ENCODE results near the gene MISP3.

MISP3 gene

GRCh38 chr19:14105680-14106079 is 33.1 kb downstream of the MISP3 start:
- no peak overlapping the region for H3K4me3 ChIP-seq (replicated peaks; ENCODE audit: low read depth, low read length)
- TF ChIP-seq CTCF (IDR thresholded peaks at IDR 0.05; ENCODE audit: low read depth, low read length, missing control alignments): no peak
- DNase-seq (ENCODE audit: extremely low read depth, low read depth): no peak

- no peak overlapping the region for H3K4me3 ChIP-seq (replicated peaks; ENCODE audit: low read depth, low read length)
- no peak for DNase-seq (ENCODE audit: extremely low read depth, low read depth)
- TF ChIP-seq CTCF (IDR thresholded peaks at IDR 0.05; ENCODE audit: low read depth, low read length, missing control alignments): no peak
Measured at GRCh38 chr19:14106840-14107239, 34.3 kb downstream of the MISP3 start.

GRCh38 chr19:14107581-14108461 is 35.2 kb downstream of the MISP3 start:
- DNase-seq (ENCODE audit: extremely low read depth, low read depth): no peak
- TF ChIP-seq CTCF (IDR thresholded peaks at IDR 0.05; ENCODE audit: low read depth, low read length, missing control alignments): no peak
- no peak overlapping the region for H3K4me3 ChIP-seq (replicated peaks; ENCODE audit: low read depth, low read length)

- H3K4me3 ChIP-seq (replicated peaks; ENCODE audit: low read depth, low read length): no peak overlapping the region
- DNase-seq (ENCODE audit: extremely low read depth, low read depth): no peak
- no peak for TF ChIP-seq CTCF (IDR thresholded peaks at IDR 0.05; ENCODE audit: low read depth, low read length, missing control alignments)
Measured at GRCh38 chr19:14110650-14111049, 38.1 kb downstream of the MISP3 start.

- no peak overlapping the region for H3K4me3 ChIP-seq (replicated peaks; ENCODE audit: low read depth, low read length)
- TF ChIP-seq CTCF (IDR thresholded peaks at IDR 0.05; ENCODE audit: low read depth, low read length, missing control alignments): no peak
- no peak for DNase-seq (ENCODE audit: extremely low read depth, low read depth)
Measured at GRCh38 chr19:14111486-14111885, 38.9 kb downstream of the MISP3 start.

GRCh38 chr19:14112051-14112808 is 39.6 kb downstream of the MISP3 start:
- H3K4me3 ChIP-seq (replicated peaks; ENCODE audit: low read depth, low read length): no peak overlapping the region
- TF ChIP-seq CTCF (IDR thresholded peaks at IDR 0.05; ENCODE audit: low read depth, low read length, missing control alignments): no peak
- no peak for DNase-seq (ENCODE audit: extremely low read depth, low read depth)
